ENCODE results near the gene DHX34.

GRCh38 chr19:47416643-47416985 lies 67.5 kb downstream of the DHX34 start:
- TF ChIP-seq POLR2AphosphoS5 (IDR thresholded peaks at IDR 0.05) = no peak
- TF ChIP-seq POLR2A (IDR thresholded peaks at IDR 0.05) = no peak
- no peak for TF ChIP-seq CTCF (IDR thresholded peaks at IDR 0.05)
- no peak for TF ChIP-seq EP300 (IDR thresholded peaks at IDR 0.05)

Data from sigmoid colon (tissue), 4 donors.